HEK293 (cell line): ENCODE data around the gene UTP4.
A peak's percentile ranks its signal among the peaks of the same experiment; 100 is the strongest.

ENCODE experiments used
- CTCF ChIP-seq: fragments of 450-650 bp; formaldehyde crosslinking; IDR thresholded peaks from 2 replicates; pipeline ENCODE4 v1.5.1; 2016; ENCODE audit warnings: missing biosample characterization, missing genetic modification characterization
- GFI1B ChIP-seq: fragments of 450-650 bp; formaldehyde crosslinking; IDR thresholded peaks from 2 replicates; pipeline ENCODE4 v1.5.1; 2016; ENCODE audit warnings: missing biosample characterization, missing genetic modification characterization
- IKZF3 ChIP-seq: fragments of 450-650 bp; IDR thresholded peaks from 2 replicates; pipeline ENCODE4 v1.5.0; 2018; ENCODE audit warnings: missing biosample characterization, mild to moderate bottlenecking, missing genetic modification characterization, moderate library complexity
- OVOL3 ChIP-seq: fragments of 450-650 bp; formaldehyde crosslinking; IDR thresholded peaks from 2 replicates; pipeline ENCODE4 v1.5.1; 2016; ENCODE audit warnings: missing biosample characterization, missing genetic modification characterization
- RBAK ChIP-seq: fragments of 450-650 bp; formaldehyde crosslinking; IDR thresholded peaks from 2 replicates; pipeline ENCODE4 v1.5.1; 2016; ENCODE audit warnings: missing biosample characterization, missing genetic modification characterization
- ZBTB1 ChIP-seq: fragments of 450-650 bp; formaldehyde crosslinking; IDR thresholded peaks from 2 replicates; pipeline ENCODE4 v1.5.1; 2016; ENCODE audit warnings: missing biosample characterization, missing genetic modification characterization
- ZBTB44 ChIP-seq: fragments of 450-650 bp; IDR thresholded peaks from 2 replicates; pipeline ENCODE4 v1.5.1; 2018; ENCODE audit warnings: missing biosample characterization, mild to moderate bottlenecking, missing genetic modification characterization
- ZBTB48 ChIP-seq: fragments of 450-650 bp; formaldehyde crosslinking; IDR thresholded peaks from 2 replicates; pipeline ENCODE4 v1.5.1; 2016; ENCODE audit warnings: missing biosample characterization, missing genetic modification characterization
- ZNF114 ChIP-seq: fragments of 450-650 bp; formaldehyde crosslinking; IDR thresholded peaks from 2 replicates; pipeline ENCODE4 v1.5.0; 2017; ENCODE audit warnings: missing biosample characterization, missing genetic modification characterization
- ZNF155 ChIP-seq: fragments of 450-650 bp; formaldehyde crosslinking; IDR thresholded peaks from 2 replicates; pipeline ENCODE4 v1.5.1; 2016; ENCODE audit warnings: missing biosample characterization, missing genetic modification characterization
- ZNF175 ChIP-seq: fragments of 450-650 bp; formaldehyde crosslinking; IDR thresholded peaks from 2 replicates; pipeline ENCODE4 v1.5.1; 2016; ENCODE audit warnings: missing biosample characterization, missing genetic modification characterization
- ZNF214 ChIP-seq: fragments of 450-650 bp; formaldehyde crosslinking; IDR thresholded peaks from 2 replicates; pipeline ENCODE4 v1.5.1; 2017; ENCODE audit warnings: missing biosample characterization, mild to moderate bottlenecking, missing genetic modification characterization, borderline replicate concordance
- ZNF239 ChIP-seq: fragments of 450-650 bp; formaldehyde crosslinking; IDR thresholded peaks from 2 replicates; pipeline ENCODE4 v1.5.1; 2016; ENCODE audit warnings: missing biosample characterization, missing genetic modification characterization
- ZNF248 ChIP-seq: fragments of 450-650 bp; formaldehyde crosslinking; IDR thresholded peaks from 2 replicates; pipeline ENCODE4 v1.5.1; 2017; ENCODE audit warnings: missing biosample characterization, missing genetic modification characterization
- ZNF335 ChIP-seq: fragments of 450-650 bp; formaldehyde crosslinking; conservative IDR thresholded peaks from 2 replicates; pipeline ENCODE4 v1.5.1; 2016; ENCODE audit warnings: missing biosample characterization, missing genetic modification characterization
- ZNF354C ChIP-seq: fragments of 450-650 bp; formaldehyde crosslinking; IDR thresholded peaks from 2 replicates; pipeline ENCODE4 v1.5.1; 2016; ENCODE audit warnings: missing biosample characterization, missing genetic modification characterization, low read depth, borderline replicate concordance
- ZNF391 ChIP-seq: fragments of 450-650 bp; formaldehyde crosslinking; IDR thresholded peaks from 2 replicates; pipeline ENCODE4 v1.5.1; 2016; ENCODE audit warnings: low read depth, missing biosample characterization, missing genetic modification characterization, borderline replicate concordance
- ZNF398 ChIP-seq: fragments of 450-650 bp; formaldehyde crosslinking; IDR thresholded peaks from 2 replicates; pipeline ENCODE4 v1.5.1; 2017; ENCODE audit warnings: missing biosample characterization, missing genetic modification characterization
- ZNF529 ChIP-seq: fragments of 450-650 bp; formaldehyde crosslinking; IDR thresholded peaks from 2 replicates; pipeline ENCODE4 v1.5.1; 2017; ENCODE audit warnings: missing genetic modification characterization, missing biosample characterization; ENCODE audit not compliant: insufficient replicate concordance
- ZNF600 ChIP-seq: fragments of 450-650 bp; formaldehyde crosslinking; IDR thresholded peaks from 2 replicates; pipeline ENCODE4 v1.5.1; 2016; ENCODE audit warnings: missing biosample characterization, missing genetic modification characterization
- ZNF654 ChIP-seq: fragments of 450-650 bp; formaldehyde crosslinking; IDR thresholded peaks from 2 replicates; pipeline ENCODE4 v1.5.1; 2016; ENCODE audit warnings: low read depth, missing biosample characterization, missing genetic modification characterization
- ZNF670 ChIP-seq: fragments of 450-650 bp; formaldehyde crosslinking; IDR thresholded peaks from 2 replicates; pipeline ENCODE4 v1.5.1; 2016; ENCODE audit warnings: missing biosample characterization, missing genetic modification characterization, low read depth
- ZNF701 ChIP-seq: fragments of 450-650 bp; formaldehyde crosslinking; IDR thresholded peaks from 2 replicates; pipeline ENCODE4 v1.5.1; 2016; ENCODE audit warnings: missing biosample characterization, missing genetic modification characterization
- ZNF707 ChIP-seq: fragments of 450-650 bp; formaldehyde crosslinking; IDR thresholded peaks from 2 replicates; pipeline ENCODE4 v1.5.1; 2016; ENCODE audit warnings: missing biosample characterization, missing genetic modification characterization
- ZNF747 ChIP-seq: fragments of 450-650 bp; formaldehyde crosslinking; IDR thresholded peaks from 2 replicates; pipeline ENCODE4 v1.5.1; 2016; ENCODE audit warnings: missing biosample characterization, missing genetic modification characterization
- ZNF777 ChIP-seq: fragments of 450-650 bp; formaldehyde crosslinking; IDR thresholded peaks from 2 replicates; pipeline ENCODE4 v1.5.1; 2017; ENCODE audit warnings: missing biosample characterization, missing genetic modification characterization, borderline replicate concordance
- ZNF843 ChIP-seq: fragments of 450-650 bp; formaldehyde crosslinking; IDR thresholded peaks from 2 replicates; pipeline ENCODE4 v1.5.1; 2016; ENCODE audit warnings: missing biosample characterization, missing genetic modification characterization
- ZSCAN4 ChIP-seq: fragments of 450-650 bp; formaldehyde crosslinking; IDR thresholded peaks from 2 replicates; pipeline ENCODE4 v1.5.1; 2017; ENCODE audit warnings: missing biosample characterization, missing genetic modification characterization
- TF ChIP-seq, protein P1 (sequence below): fragments of 450-650 bp; formaldehyde crosslinking; IDR thresholded peaks from 2 replicates; pipeline ENCODE4 v1.5.1; 2016; ENCODE audit warnings: missing biosample characterization, missing genetic modification characterization
- TF ChIP-seq, protein P2 (sequence below): sonication (generic); formaldehyde crosslinking; IDR thresholded peaks from 2 replicates; pipeline ENCODE4 v1.8.1; 2022; ENCODE audit warnings: mild to moderate bottlenecking, moderate library complexity, missing genetic modification reagents

The UTP4 gene

GRCh38 chr16:69132424-69133252 is at the start of gene UTP4, which contains the start of gene CHTF8 (continued):
- no peak for TF ChIP-seq ZNF354C (tag by site-specific recombination)
- 0 out of 2 replicates have a peak, but pooled peaks have one; percentile 9 for TF ChIP-seq CTCF
- TF ChIP-seq ZNF335 (tag by site-specific recombination): peak; percentile 63
- TF ChIP-seq ZNF529 (tag by site-specific recombination): no peak
- no peak for TF ChIP-seq ZBTB1
- no peak for TF ChIP-seq IKZF3 (tag by site-specific recombination)
- no peak for TF ChIP-seq ZBTB44 (tag by site-specific recombination)
- TF ChIP-seq, protein P1, sequence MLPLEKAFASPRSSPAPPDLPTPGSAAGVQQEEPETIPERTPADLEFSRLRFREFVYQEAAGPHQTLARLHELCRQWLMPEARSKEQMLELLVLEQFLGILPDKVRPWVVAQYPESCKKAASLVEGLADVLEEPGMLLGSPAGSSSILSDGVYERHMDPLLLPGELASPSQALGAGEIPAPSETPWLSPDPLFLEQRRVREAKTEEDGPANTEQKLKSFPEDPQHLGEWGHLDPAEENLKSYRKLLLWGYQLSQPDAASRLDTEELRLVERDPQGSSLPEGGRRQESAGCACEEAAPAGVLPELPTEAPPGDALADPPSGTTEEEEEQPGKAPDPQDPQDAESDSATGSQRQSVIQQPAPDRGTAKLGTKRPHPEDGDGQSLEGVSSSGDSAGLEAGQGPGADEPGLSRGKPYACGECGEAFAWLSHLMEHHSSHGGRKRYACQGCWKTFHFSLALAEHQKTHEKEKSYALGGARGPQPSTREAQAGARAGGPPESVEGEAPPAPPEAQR (tag by site-specific recombination): no peak
- TF ChIP-seq, protein P2, sequence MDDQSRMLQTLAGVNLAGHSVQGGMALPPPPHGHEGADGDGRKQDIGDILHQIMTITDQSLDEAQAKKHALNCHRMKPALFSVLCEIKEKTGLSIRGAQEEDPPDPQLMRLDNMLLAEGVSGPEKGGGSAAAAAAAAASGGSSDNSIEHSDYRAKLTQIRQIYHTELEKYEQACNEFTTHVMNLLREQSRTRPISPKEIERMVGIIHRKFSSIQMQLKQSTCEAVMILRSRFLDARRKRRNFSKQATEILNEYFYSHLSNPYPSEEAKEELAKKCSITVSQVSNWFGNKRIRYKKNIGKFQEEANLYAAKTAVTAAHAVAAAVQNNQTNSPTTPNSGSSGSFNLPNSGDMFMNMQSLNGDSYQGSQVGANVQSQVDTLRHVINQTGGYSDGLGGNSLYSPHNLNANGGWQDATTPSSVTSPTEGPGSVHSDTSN (CRISPR knock-in tag): 0 out of 2 replicates have a peak, but pooled peaks have one; percentile 27
- TF ChIP-seq ZNF654 (tag by site-specific recombination): no peak
- TF ChIP-seq ZNF777 (tag by site-specific recombination): no peak
- no peak for TF ChIP-seq OVOL3
- peak; percentile 54; the same call in 1 of the 2 replicates for TF ChIP-seq ZNF843
- no peak for TF ChIP-seq RBAK (tag by site-specific recombination)
- no peak for TF ChIP-seq ZNF214 (tag by site-specific recombination)
- TF ChIP-seq GFI1B (tag by site-specific recombination): no peak
- no peak for TF ChIP-seq ZNF670 (tag by site-specific recombination)
- TF ChIP-seq ZSCAN4: no peak
- TF ChIP-seq ZNF114: no peak
- peak; percentile 40; the same call in 1 of the 2 replicates for TF ChIP-seq ZNF398 (tag by site-specific recombination)
- no peak for TF ChIP-seq ZNF155 (tag by site-specific recombination)
- TF ChIP-seq ZNF175: no peak
- TF ChIP-seq ZBTB48 (tag by site-specific recombination): 0 out of 2 replicates have a peak, but pooled peaks have one; percentile 17
- TF ChIP-seq ZNF701: no peak
- no peak for TF ChIP-seq ZNF600 (tag by site-specific recombination)
- TF ChIP-seq ZNF707 (tag by site-specific recombination): no peak
- no peak for TF ChIP-seq ZNF248
- peak; percentile 34; the same call in 1 of the 2 replicates for TF ChIP-seq ZNF391 (tag by site-specific recombination)
- no peak for TF ChIP-seq ZNF747 (tag by site-specific recombination)
- no peak for TF ChIP-seq ZNF239 (tag by site-specific recombination)
